Measurements from ENCODE around the gene IFITM10.
A peak's percentile ranks its signal among the peaks of the same experiment; 100 is the strongest.

Gene IFITM10

DNA sequence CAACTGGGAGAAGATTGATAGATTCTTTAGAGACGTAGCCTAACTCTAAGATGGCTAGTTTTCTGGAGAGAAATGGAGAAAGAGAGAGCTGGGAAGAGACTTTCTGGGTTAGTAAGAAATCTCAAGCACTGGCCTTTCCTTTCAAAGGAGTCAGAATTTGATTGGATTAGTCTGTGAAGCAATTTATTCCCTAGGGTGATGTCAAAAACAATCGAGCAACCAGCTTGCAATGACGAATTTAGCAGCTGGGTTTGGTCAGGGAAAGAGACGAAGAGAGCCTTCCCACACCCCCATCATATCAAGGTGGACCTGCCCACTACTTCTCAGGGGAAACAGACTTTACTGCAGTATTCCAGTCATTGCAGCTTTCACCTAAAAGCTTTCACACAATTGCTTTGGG is 42.6 kb downstream of the IFITM10 start:
- Histone ChIP-seq H3K4me1 (ENCODE audit: insufficient read depth, low read length) (no peaks in the 10 kb centered on the region), H2AFZ (ENCODE audit: low read depth, low read length) (no peak overlapping the region), H3K9me3 (ENCODE audit: low read length) (no peaks in the 10 kb centered on the region), H3K27me3 (ENCODE audit: insufficient read depth, low read length) (peaks cover 7% of the 10 kb centered on the region), H3K36me3 (ENCODE audit: insufficient read depth, low read length) (no peaks in the 10 kb centered on the region), H3K4me3 (ENCODE audit: low read length) (no peak overlapping the region)

DNA sequence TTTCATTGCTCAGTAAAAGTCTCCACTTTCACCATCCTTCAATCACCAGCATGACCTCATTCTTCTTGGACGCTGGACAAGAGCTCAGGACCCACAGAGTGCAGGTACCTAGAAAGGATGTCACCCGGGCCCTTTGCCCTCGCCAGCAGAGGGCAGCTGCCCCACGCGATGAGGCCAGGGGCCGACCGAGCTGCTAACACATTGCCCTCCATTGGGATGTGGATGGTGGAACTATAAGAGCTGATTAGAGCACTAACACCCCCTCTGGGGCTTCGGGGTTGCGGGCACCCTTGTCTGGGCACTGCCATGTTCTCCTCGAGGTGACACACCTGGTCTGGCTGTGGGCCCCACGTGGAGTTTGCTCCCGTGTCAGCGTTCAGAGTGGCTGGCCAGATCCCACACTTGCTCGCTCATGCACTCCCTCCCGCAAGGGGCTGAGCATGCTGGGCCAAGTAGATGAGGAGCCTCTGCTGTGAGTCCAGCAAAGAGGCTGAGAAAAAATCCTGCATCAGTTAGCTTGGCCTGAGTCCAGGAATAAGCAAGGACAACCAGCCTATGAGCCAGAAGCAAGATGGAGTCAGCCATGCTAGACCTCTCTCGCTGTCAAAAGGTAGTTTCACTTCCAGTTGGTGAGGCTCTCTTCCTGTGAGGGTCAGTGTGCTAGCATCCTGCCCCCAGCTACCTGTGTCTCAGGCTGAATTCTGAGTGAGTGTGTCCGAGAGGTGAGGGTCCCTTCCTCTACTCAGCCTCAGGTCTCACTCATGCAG is 43.6 kb downstream of the IFITM10 start:
- no peaks in the 10 kb centered on the region for H3K9me3 ChIP-seq (ENCODE audit: low read length)
- H3K27me3 ChIP-seq (ENCODE audit: insufficient read depth, low read length): peaks cover 7% of the 10 kb centered on the region
- H3K4me1 ChIP-seq (ENCODE audit: insufficient read depth, low read length): no peaks in the 10 kb centered on the region

DNA sequence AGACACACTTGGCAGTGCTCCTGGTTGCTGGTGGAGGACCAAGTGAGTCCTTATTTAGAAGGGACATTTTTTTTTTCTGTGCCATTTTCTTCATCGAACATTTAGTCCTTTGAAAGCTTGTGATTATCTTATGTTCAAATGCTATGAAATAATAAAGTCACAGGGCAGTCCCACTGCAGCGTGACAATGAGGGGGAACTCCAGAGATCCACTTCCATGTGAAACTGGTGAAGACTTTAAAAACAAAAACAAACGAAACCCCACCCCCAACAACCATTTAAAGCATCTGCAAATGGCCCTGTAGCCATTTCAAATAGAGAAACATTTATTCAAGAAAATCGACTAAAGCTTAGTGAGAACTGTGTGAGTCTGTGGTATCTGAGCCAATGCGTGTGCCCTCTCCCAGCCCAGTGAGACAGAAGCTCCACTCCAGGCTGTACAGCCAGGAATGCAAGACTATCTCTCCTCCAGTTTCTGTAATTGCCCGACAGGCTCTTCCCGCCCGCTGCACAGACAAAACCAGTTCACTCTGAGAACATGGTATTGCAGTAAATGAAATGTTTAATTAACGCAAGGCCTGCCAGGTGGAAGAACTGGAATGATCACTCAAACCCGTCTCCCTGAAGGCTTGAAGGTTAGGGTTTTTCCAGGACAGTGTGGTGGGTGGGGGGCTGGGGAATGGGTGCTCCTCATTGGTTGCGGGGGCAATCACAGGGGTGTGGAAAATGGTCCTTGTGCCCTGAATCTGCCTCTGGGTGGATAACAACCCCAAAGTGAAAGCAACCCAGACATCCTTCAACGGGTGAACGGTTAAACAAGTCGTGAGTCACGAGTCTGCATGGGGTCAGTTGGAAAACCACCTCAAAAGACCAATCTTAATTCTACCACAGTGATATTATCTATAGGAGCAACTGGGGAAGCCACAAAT is 45.0 kb downstream of the IFITM10 start:
- H3K27me3 ChIP-seq (ENCODE audit: insufficient read depth, low read length): peaks cover 7% of the 10 kb centered on the region
- no peak overlapping the region for H2AFZ ChIP-seq (ENCODE audit: low read depth, low read length)
- no peak overlapping the region for H3K4me3 ChIP-seq (ENCODE audit: low read length)
- no peaks in the 10 kb centered on the region for H3K4me1 ChIP-seq (ENCODE audit: insufficient read depth, low read length)
- no peaks in the 10 kb centered on the region for H3K36me3 ChIP-seq (ENCODE audit: insufficient read depth, low read length)
- H3K9me3 ChIP-seq (ENCODE audit: low read length): no peaks in the 10 kb centered on the region

More for the DNA sequence above, 43.6 kb downstream of the IFITM10 start:
- Histone ChIP-seq H3K36me3 (ENCODE audit: insufficient read depth, low read length) (no peaks in the 10 kb centered on the region), H2AFZ (ENCODE audit: low read depth, low read length) (no peak overlapping the region), H3K4me3 (ENCODE audit: low read length) (no peak overlapping the region)

DNA sequence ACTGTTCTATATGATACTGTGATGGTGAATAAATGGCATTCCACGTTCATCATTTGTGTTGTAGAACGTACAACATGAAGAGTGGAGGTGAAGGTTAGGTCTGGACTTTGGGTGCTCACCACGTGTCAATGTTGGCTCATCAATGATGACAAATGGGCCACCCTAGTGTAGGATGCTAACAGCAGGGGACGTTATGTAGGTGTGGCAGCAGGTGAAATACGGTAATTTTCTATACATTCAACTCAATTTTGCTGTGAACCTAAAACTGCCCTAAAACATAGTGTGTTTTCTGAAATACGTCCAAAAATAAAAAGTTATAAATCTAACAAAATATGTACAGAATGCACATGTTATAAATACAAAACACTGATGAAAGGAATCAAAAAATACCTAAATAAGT is 47.2 kb downstream of the IFITM10 start:
- peaks cover 6% of the 10 kb centered on the region for H3K27me3 ChIP-seq (ENCODE audit: insufficient read depth, low read length)
- H3K4me3 ChIP-seq (ENCODE audit: low read length): no peak overlapping the region
- H3K36me3 ChIP-seq (ENCODE audit: insufficient read depth, low read length): no peaks in the 10 kb centered on the region
- no peak overlapping the region for H2AFZ ChIP-seq (ENCODE audit: low read depth, low read length)
- no peaks in the 10 kb centered on the region for H3K4me1 ChIP-seq (ENCODE audit: insufficient read depth, low read length)
- no peaks in the 10 kb centered on the region for H3K9me3 ChIP-seq (ENCODE audit: low read length)

DNA sequence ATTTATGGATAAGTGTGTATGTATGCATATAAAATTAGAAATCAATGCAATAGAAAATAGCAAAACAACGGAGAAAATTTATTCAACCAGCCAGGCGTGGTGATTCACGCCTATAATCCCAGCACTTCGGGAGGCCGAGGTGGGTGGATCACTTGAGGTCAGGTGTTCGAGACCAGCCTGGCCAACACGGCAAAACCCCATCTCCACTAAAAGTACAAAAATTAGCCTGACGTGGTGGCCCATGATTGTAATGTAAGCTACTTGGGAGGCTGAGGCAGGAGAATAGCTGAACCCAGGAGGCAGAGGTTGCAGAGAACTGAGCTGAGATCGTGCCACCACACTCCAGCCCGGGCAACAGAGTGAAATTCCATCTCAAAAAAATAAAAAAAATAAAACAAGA is 47.9 kb downstream of the IFITM10 start:
- Histone ChIP-seq H3K36me3 (ENCODE audit: insufficient read depth, low read length) (no peaks in the 10 kb centered on the region), H2AFZ (ENCODE audit: low read depth, low read length) (no peak overlapping the region), H3K9me3 (ENCODE audit: low read length) (no peaks in the 10 kb centered on the region), H3K27me3 (ENCODE audit: insufficient read depth, low read length) (peaks cover 5% of the 10 kb centered on the region), H3K4me1 (ENCODE audit: insufficient read depth, low read length) (no peaks in the 10 kb centered on the region), H3K4me3 (ENCODE audit: low read length) (no peak overlapping the region)

DNA sequence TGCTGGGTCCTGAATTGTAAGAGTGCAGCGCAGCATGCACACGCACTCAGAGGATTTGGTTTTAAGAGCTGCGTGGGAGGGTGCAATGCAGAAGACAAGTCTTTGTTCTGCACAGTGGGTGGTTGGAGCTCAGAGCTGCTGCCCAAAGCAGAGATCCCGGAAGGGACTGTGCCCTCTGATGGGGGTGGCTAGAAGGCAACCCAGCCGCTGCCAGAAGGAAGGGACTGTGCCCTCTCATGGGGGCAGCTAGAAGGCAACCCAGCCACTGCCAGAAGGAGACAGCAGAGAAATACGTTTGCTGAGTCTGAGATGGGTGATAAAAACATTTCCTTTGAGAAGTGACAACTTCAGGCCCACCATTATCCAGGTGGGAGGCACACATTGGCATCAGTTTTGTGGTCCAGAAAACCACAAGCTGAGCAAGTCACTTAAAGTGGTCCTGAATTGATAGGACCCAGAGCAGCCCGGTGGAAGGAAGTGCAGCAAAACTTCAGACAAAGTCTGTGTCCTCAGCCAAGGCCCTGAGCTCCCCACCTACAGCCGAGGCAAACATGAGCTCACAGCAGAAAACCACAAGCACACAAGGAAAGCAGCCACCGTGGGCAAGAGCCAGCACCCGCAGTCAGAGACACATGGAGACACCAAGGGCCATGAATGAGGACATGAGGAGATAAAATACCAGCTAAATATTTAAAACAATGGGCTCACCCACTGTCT is 49.1 kb downstream of the IFITM10 start:
- H3K36me3 ChIP-seq (ENCODE audit: insufficient read depth, low read length): no peaks in the 10 kb centered on the region
- no peak overlapping the region for H2AFZ ChIP-seq (ENCODE audit: low read depth, low read length)
- no peak overlapping the region for H3K4me3 ChIP-seq (ENCODE audit: low read length)
- H3K4me1 ChIP-seq (ENCODE audit: insufficient read depth, low read length): no peaks in the 10 kb centered on the region
- H3K27me3 ChIP-seq (ENCODE audit: insufficient read depth, low read length): no peaks in the 10 kb centered on the region
- no peaks in the 10 kb centered on the region for H3K9me3 ChIP-seq (ENCODE audit: low read length)

DNA sequence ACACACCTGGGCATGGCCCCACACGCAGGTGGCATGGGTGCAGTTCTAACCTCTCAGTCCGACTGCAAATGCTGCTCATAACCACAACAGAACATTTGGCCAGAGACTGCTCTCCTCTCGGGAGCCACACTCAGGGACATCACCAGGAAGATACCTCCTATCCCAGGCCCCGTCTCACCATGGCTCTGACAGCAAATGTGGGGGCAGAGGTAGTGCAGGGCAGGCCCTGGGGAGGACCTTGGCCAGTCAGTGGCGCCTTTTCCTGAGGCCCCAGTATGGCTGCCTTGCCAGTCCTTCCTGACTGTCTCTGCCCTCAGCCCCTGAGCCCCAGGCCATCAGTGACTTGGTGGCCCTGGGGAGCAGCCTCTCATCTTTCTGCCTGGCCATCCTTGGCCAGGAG is 50.6 kb downstream of the IFITM10 start:
- Histone ChIP-seq H3K27me3 (ENCODE audit: insufficient read depth, low read length) (no peaks in the 10 kb centered on the region), H3K9me3 (ENCODE audit: low read length) (no peaks in the 10 kb centered on the region), H3K4me1 (ENCODE audit: insufficient read depth, low read length) (no peaks in the 10 kb centered on the region), H2AFZ (ENCODE audit: low read depth, low read length) (no peak overlapping the region), H3K4me3 (ENCODE audit: low read length) (no peak overlapping the region), H3K36me3 (ENCODE audit: insufficient read depth, low read length) (no peaks in the 10 kb centered on the region)

DNA sequence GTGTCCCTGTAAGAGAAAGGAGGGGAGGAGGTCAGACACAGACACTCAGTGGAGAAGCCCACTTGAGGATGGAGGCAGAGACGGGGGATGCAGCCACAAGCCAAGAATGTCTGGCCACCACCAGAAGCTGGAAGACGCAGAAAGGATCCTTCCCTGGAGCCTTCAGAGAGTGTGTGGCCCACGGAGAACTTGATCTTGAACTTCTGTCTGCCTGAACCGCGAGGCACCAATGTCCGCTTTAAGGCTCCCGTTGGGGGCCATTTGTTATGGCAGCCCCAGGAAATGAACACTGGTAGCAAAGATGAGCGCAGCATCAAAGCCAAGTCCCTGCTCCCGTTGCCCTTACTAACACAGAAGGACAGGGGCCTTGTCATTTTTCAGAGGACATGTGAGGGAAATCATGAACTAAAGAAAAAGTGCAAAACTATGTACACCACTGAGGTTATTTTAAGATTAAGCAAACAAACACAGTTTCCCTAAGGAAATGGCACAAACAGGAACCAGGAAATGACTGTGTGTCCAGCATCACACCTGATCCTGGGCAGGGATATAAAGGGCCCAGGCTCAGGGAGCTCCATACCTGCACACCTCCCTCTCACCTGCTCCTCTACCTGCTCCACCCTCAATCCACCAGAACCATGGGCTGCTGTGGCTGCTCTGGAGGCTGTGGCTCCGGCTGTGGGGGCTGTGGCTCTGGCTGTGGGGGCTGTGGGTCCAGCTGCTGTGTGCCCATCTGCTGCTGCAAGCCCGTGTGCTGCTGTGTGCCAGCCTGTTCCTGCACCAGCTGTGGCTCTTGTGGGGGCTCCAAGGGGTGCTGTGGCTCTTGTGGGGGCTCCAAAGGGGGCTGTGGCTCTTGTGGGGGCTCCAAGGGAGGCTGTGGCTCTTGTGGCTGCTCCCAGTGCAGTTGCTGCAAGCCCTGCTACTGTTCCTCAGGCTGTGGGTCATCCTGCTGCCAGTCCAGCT is 53.5 kb downstream of the IFITM10 start, which contains the start of gene KRTAP5-6:
TSS of gene KRTAP5-6 (plus strand) at position 588 of the 963 bp plus-strand sequence. CDS start at position 639, 51 bp downstream.
- no peak within 1 kb of the TSS for H2AFZ ChIP-seq (ENCODE audit: low read depth, low read length)
- H3K36me3 ChIP-seq (ENCODE audit: insufficient read depth, low read length): no peaks in the 10 kb centered on the region
- peaks cover 6% of the 10 kb centered on the region for H3K4me1 ChIP-seq (ENCODE audit: insufficient read depth, low read length)
- no peak within 1 kb of the TSS for H3K4me3 ChIP-seq (ENCODE audit: low read length)
- H3K9me3 ChIP-seq (ENCODE audit: low read length): no peaks in the 10 kb centered on the region
- H3K27me3 ChIP-seq (ENCODE audit: insufficient read depth, low read length): peaks cover 7% of the 10 kb centered on the region

DNA sequence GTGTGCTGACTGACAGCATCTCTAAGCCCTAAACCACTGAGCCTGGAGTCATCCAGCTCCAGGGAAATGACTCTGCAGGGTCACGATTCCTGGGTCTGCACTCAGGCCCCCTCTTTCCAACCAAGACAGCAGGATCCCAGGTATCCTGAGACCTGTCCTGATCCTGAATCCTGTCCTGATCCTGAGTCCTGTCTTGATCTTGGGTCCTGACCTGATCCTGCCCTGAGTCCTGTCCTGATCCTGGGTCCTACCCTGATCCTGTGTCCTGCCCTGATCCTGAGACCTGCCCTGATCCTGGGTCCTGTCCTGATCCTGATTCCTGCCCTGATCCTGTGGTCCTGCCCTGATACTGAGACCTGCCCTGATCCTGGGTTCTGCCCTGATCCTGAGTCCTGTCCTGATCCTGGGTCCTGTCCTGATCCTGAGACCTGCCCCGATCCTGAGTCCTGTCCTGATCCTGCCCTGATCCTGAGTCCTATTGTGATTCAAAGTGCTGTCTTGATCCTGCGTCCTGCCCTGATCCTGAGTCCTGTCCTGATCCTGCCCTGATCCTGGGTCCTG is 54.8 kb downstream of the IFITM10 start:
- Histone ChIP-seq H3K4me3 (ENCODE audit: low read length) (no peak overlapping the region), H3K4me1 (ENCODE audit: insufficient read depth, low read length) (peaks cover 6% of the 10 kb centered on the region), H2AFZ (ENCODE audit: low read depth, low read length) (no peak overlapping the region), H3K36me3 (ENCODE audit: insufficient read depth, low read length) (no peaks in the 10 kb centered on the region), H3K9me3 (ENCODE audit: low read length) (no peaks in the 10 kb centered on the region), H3K27me3 (ENCODE audit: insufficient read depth, low read length) (peaks cover 19% of the 10 kb centered on the region)

DNA sequence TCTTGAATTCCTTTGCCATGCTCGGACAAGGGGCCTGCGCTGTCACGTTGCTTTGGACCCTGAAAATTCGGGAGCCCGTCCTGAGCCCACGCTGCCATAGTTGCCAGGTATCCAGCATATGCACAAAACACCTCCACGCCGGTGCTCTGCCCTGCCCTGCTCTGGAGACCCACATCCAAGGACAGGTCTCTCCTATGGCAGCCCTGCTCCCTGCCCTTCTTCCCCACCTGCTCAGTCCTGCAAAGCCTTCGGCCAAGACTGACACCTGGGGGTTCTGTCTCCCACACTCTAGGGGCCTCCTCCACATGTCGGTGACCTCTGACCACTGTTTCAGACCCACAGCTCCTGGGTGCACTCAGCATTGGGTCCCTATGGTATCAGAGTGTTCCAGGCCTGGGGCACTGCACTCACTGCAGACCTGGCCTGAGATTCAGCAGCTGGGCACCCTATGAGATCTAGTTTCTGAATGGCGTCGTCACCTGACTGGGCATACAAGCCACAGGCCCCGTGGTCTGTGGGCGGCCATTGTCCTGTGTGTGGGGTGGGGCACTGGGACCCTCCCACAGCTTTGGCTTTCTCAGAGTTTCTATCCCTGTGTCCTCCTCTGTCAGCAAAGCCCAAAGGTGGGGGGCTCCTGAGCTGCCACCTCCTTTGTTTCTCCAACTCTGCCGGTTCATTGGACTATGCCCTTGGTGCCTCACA is 55.4 kb downstream of the IFITM10 start:
- H3K4me3 ChIP-seq (ENCODE audit: low read length): no peak overlapping the region
- no peaks in the 10 kb centered on the region for H3K36me3 ChIP-seq (ENCODE audit: insufficient read depth, low read length)
- H3K4me1 ChIP-seq (ENCODE audit: insufficient read depth, low read length): peaks cover 6% of the 10 kb centered on the region
- H2AFZ ChIP-seq (ENCODE audit: low read depth, low read length): no peak overlapping the region
- H3K9me3 ChIP-seq (ENCODE audit: low read length): no peaks in the 10 kb centered on the region
- H3K27me3 ChIP-seq (ENCODE audit: insufficient read depth, low read length): peaks cover 23% of the 10 kb centered on the region

DNA sequence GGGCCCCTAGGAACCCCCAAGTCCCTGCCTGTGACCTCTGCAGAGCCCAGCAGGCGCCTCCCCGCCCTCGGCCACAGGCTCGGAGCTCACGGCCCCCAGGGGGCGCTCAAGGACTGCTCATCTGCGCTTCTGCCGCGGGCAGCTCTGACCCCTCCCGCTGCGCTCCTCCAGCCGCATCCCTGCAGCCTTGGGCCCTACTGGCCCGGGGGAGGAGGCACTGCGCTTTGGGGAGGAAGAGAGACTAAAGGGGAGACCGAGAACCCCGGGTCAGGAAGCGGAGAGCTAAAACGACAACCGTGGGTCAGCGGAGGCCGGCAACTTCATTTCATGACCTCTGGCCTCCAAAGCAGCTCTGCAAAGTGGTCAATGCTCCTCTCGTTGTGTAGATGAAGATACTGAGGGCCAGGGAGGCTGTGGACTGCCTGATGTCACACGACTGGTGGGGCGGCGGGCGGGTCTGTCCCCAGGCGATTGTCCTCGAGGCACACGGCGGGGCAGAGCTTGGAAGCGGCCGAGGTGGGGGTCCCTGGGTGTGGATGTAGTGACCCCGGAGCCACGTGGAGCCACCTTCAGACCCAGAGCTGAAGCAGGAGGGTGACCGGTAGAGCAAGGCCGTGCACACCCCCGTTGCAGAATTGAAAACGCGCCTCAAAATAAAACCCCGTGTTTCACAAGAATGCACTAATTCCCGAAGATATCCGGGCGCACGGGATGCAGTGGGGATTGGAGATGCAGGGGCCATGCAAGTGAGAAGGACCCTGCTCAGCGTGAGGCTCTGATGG is 56.1 kb downstream of the IFITM10 start:
- Histone ChIP-seq H3K4me3 (ENCODE audit: low read length) (peak overlapping the region; percentile 85), H3K27me3 (ENCODE audit: insufficient read depth, low read length) (peaks cover 27% of the 10 kb centered on the region)

More for the DNA sequence above, 56.1 kb downstream of the IFITM10 start:
- Histone ChIP-seq H3K9me3 (ENCODE audit: low read length) (no peaks in the 10 kb centered on the region), H2AFZ (ENCODE audit: low read depth, low read length) (peak overlapping the region; percentile 95), H3K4me1 (ENCODE audit: insufficient read depth, low read length) (peaks cover 6% of the 10 kb centered on the region), H3K36me3 (ENCODE audit: insufficient read depth, low read length) (no peaks in the 10 kb centered on the region)

Measured in neuron (in vitro differentiated cells).